ENCODE results near the gene HIVEP3.

DNA sequence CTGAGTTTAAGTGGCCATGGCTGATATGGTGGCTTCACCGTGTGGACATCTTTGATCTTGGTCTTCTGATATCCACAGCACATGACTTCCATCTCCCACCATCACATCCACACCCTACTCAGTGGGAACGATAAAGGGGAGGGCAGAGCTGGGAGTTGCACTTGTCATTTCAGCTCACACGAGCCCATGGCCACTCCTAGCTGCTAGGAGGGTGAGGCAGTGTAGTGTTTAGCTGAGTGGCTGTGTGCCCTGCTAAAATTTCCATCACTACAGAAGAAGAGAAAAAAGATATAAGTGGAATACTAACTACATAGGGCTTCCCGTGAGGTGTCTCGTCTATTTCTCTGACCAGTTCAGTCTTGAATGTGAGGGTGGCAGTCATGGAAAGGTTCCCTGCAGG, 310.9 kb downstream of the HIVEP3 start:
- TF ChIP-seq, protein P1, sequence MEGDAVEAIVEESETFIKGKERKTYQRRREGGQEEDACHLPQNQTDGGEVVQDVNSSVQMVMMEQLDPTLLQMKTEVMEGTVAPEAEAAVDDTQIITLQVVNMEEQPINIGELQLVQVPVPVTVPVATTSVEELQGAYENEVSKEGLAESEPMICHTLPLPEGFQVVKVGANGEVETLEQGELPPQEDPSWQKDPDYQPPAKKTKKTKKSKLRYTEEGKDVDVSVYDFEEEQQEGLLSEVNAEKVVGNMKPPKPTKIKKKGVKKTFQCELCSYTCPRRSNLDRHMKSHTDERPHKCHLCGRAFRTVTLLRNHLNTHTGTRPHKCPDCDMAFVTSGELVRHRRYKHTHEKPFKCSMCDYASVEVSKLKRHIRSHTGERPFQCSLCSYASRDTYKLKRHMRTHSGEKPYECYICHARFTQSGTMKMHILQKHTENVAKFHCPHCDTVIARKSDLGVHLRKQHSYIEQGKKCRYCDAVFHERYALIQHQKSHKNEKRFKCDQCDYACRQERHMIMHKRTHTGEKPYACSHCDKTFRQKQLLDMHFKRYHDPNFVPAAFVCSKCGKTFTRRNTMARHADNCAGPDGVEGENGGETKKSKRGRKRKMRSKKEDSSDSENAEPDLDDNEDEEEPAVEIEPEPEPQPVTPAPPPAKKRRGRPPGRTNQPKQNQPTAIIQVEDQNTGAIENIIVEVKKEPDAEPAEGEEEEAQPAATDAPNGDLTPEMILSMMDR (IDR thresholded peaks at IDR 0.05), result no peak
- TF ChIP-seq POLR2A (IDR thresholded peaks at IDR 0.05), result no peak
- TF ChIP-seq EP300 (IDR thresholded peaks at IDR 0.05), result no peak

Measured in tibial nerve (tissue), 4 donors.